ENCODE results near the gene PITX3. TPM values are rescaled to one million over a fixed set of nuclear protein-coding genes. Genes with fewer than 3 reads are reported as not detected.

PITX3 gene
- total RNA-seq, 1 donor from 2014 or later: not detected

- Histone ChIP-seq H3K36me3 (no peaks in the 10 kb centered on the region), H3K4me1 (peaks cover 40% of the 10 kb centered on the region), H3K9me3 (no peaks in the 10 kb centered on the region), H3K4me3 (peak overlapping the region; percentile 50), H3K27me3 (peaks cover 34% of the 10 kb centered on the region), H3K27ac (no peak overlapping the region)
- DNase-seq: peak; percentile 92
- peak; percentile 75 for ATAC-seq
- intact Hi-C loops (cut with DNase I): loop anchor here (5.0 kb wide), 1 partner anchor 122 kb away; no protein-coding TSS in a partner anchor
- peak; percentile 94 for TF ChIP-seq CTCF (IDR thresholded peaks at IDR 0.05)
Observed at GRCh38 chr10:102229810-102230263, 11.5 kb downstream of the PITX3 start.

- peak; percentile 55 for ATAC-seq
- no peak overlapping the region for H3K27ac ChIP-seq
Observed at GRCh38 chr10:102227050-102227449, 14.3 kb downstream of the PITX3 start.

GRCh38 chr10:102226542-102226870 lies 14.8 kb downstream of the PITX3 start:
- Histone ChIP-seq H3K27me3 (peaks cover 7% of the 10 kb centered on the region), H3K27ac (peak overlapping the region; percentile 74), H3K4me3 (peak overlapping the region; percentile 42), H3K4me1 (peaks cover 36% of the 10 kb centered on the region), H3K9me3 (no peaks in the 10 kb centered on the region), H3K36me3 (no peaks in the 10 kb centered on the region)
- ATAC-seq: no peak
- no peak for DNase-seq
- no peak for TF ChIP-seq CTCF (IDR thresholded peaks at IDR 0.05)
- intact Hi-C loops (cut with DNase I): no loop called here

More at GRCh38 chr10:102227050-102227449, 14.3 kb downstream of the PITX3 start:
- peak; percentile 76 for DNase-seq
- Histone ChIP-seq H3K4me1 (peaks cover 40% of the 10 kb centered on the region), H3K27me3 (peaks cover 13% of the 10 kb centered on the region), H3K9me3 (no peaks in the 10 kb centered on the region), H3K4me3 (no peak overlapping the region), H3K36me3 (no peaks in the 10 kb centered on the region)
- no peak for TF ChIP-seq CTCF (IDR thresholded peaks at IDR 0.05)
- intact Hi-C loops (cut with DNase I): no loop called here

GRCh38 chr10:102225646-102226541 lies 15.4 kb downstream of the PITX3 start, which contains the start of gene ELOVL3:
Gene ELOVL3 (plus strand): TSS chr10:102226299. CDS start chr10:102226549, 250 bp downstream.
- Histone ChIP-seq H3K9me3 (no peaks in the 10 kb centered on the region), H3K4me1 (peaks cover 30% of the 10 kb centered on the region), H3K27ac (peak within 1 kb of the TSS; percentile 74), H3K27me3 (peaks cover 3% of the 10 kb centered on the region), H3K4me3 (peak within 1 kb of the TSS; percentile 42), H3K36me3 (no peaks in the 10 kb centered on the region)
- DNase-seq (peak; percentile 95), ATAC-seq (peak; percentile 94)
- intact Hi-C loops (cut with DNase I): no loop called here
- no peak for TF ChIP-seq CTCF (IDR thresholded peaks at IDR 0.05)

GRCh38 chr10:102222797-102223196 lies 18.5 kb downstream of the PITX3 start:
- H3K27me3 ChIP-seq: no peaks in the 10 kb centered on the region

More at GRCh38 chr10:102222797-102223196, 18.5 kb downstream of the PITX3 start:
- Histone ChIP-seq H3K4me1 (peaks cover 19% of the 10 kb centered on the region), H3K36me3 (no peaks in the 10 kb centered on the region), H3K27ac (no peak overlapping the region), H3K4me3 (no peak overlapping the region), H3K9me3 (no peaks in the 10 kb centered on the region)
- intact Hi-C loops (cut with DNase I): no loop called here
- no peak for TF ChIP-seq CTCF (IDR thresholded peaks at IDR 0.05)
- ATAC-seq: no peak
- DNase-seq: no peak
